Bronchial epithelial cell (primary cell): Measurements from ENCODE around the gene SPATA4. TPM values are rescaled to one million over a fixed set of nuclear protein-coding genes. Genes with fewer than 3 reads are reported as not detected.

Source experiments
- DNase-seq: peaks from one replicate; pipeline ENCODE4 v3.0.0-alpha.2; 2010; ENCODE audit warnings: low read depth
- FAIRE-seq: peaks from 2 replicates; lab custom pipeline; 2011; peaks lifted over from hg19 to GRCh38; lab: Jason Lieb, UNC
- H3K27me3 ChIP-seq: 2 replicates; pipeline ENCODE4 v1.5.1; 2011; ENCODE audit warnings: low read length; ENCODE audit not compliant: control insufficient read depth, insufficient read depth
- H3K36me3 ChIP-seq: 2 replicates; pipeline ENCODE4 v1.5.1; 2011; ENCODE audit warnings: low read length; ENCODE audit not compliant: control insufficient read depth, insufficient read depth
- H3K4me3 ChIP-seq: 2 replicates; pipeline ENCODE4 v1.5.1; 2011; ENCODE audit warnings: mild to moderate bottlenecking, low read depth, low read length, control low read depth
- CTCF ChIP-seq: IDR thresholded peaks from 2 replicates; pipeline ENCODE4 v1.5.1; 2011; ENCODE audit warnings: mild to moderate bottlenecking, moderate library complexity, low read length, control low read depth, inconsistent platforms; ENCODE audit not compliant: insufficient read depth, severe bottlenecking
- total RNA-seq: library from RNA; depleted of rRNA; stranded (reverse); fragments of >200 nt; gene quantifications from 2 replicates; pipeline ENCODE4 v1.2.1, GENCODE V29; 2014

SPATA4 gene
- total RNA-seq, 1 donor from 2014 or later, result under 0.01 TPM

DNA sequence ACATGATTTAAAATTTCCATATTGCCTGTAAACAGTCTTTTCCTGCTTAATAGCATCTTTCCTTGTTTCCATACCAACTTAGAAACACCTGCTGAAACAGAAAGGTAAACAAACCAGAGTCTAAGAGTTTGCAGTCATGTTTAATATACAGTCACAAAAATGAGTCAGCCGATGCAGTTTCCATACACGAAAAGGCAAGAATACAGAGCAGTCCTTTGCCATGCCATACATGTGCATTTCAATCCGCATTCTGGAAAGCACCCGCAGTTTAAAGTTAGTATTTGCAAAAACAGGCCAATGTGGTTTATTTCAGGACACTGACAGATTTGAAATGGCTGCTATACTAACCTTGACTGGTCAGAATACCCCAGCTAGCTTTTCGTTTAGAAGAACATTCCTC is 41.6 kb upstream of the SPATA4 start:
- Histone ChIP-seq H3K36me3 (no peaks in the 10 kb centered on the region), H3K4me3 (no peak overlapping the region), H3K27me3 (no peaks in the 10 kb centered on the region)
- DNase-seq, result peak; percentile 51
- no peak for TF ChIP-seq CTCF
- FAIRE-seq, result no peak

DNA sequence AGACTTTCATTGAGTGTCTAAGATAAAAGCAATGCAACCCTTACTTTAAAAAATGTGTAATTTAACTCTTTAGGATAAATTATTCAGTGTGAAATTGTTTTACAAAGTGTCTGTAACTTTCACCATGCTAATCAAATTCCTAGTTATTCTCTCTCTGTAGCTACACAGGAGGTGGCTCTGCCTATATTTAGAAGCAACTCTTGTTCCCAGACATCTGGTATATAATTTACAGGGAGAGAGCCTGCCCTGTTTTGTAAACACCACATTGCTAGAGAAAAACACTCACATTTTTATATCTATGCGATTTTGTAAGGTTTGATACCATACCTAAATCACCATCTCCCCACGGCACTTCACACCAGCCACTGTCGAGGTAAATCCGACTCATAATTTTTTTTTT is 35.5 kb upstream of the SPATA4 start:
- DNase-seq, result no peak

GRCh38 chr4:176229645-176230044 is 34.3 kb upstream of the SPATA4 start:
- Histone ChIP-seq H3K4me3 (no peak overlapping the region), H3K36me3 (no peaks in the 10 kb centered on the region), H3K27me3 (no peaks in the 10 kb centered on the region)
- FAIRE-seq, result no peak
- TF ChIP-seq CTCF, result no peak
- DNase-seq, result no peak

More for the DNA sequence above, 35.5 kb upstream of the SPATA4 start:
- Histone ChIP-seq H3K36me3 (no peaks in the 10 kb centered on the region), H3K4me3 (no peak overlapping the region), H3K27me3 (no peaks in the 10 kb centered on the region)
- FAIRE-seq, result no peak
- TF ChIP-seq CTCF, result no peak

GRCh38 chr4:176226736-176227135 is 31.4 kb upstream of the SPATA4 start:
- no peak overlapping the region for H3K4me3 ChIP-seq
- no peaks in the 10 kb centered on the region for H3K36me3 ChIP-seq
- FAIRE-seq (no peak), DNase-seq (no peak)
- no peaks in the 10 kb centered on the region for H3K27me3 ChIP-seq
- no peak for TF ChIP-seq CTCF

GRCh38 chr4:176223561-176223960 is 28.2 kb upstream of the SPATA4 start:
- TF ChIP-seq CTCF, result no peak
- DNase-seq, result no peak
- Histone ChIP-seq H3K36me3 (no peaks in the 10 kb centered on the region), H3K4me3 (no peak overlapping the region), H3K27me3 (no peaks in the 10 kb centered on the region)
- FAIRE-seq, result no peak

DNA sequence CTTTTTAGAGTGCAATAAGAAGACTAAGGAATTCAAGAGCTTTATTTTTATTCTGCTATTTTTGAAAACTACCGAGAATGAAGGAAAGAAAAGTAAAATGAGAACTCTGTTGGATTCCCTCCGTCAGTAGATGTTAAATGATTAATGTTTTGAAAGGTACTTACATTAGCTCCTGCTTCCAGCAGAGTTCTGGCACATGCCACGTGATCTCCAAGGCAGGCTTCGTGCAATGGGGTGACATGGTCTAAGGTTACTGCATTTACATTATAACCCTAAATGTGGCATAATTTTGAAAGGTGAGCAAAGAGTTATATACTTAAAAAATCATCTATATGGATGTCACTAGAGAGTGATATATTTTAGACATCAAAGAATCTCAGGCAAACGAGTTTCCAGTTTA is 26.8 kb upstream of the SPATA4 start:
- Histone ChIP-seq H3K36me3 (no peaks in the 10 kb centered on the region), H3K4me3 (no peak overlapping the region), H3K27me3 (no peaks in the 10 kb centered on the region)
- DNase-seq (no peak), FAIRE-seq (no peak)
- TF ChIP-seq CTCF, result no peak
